Measurements from ENCODE around the gene PRRT3.

DNA sequence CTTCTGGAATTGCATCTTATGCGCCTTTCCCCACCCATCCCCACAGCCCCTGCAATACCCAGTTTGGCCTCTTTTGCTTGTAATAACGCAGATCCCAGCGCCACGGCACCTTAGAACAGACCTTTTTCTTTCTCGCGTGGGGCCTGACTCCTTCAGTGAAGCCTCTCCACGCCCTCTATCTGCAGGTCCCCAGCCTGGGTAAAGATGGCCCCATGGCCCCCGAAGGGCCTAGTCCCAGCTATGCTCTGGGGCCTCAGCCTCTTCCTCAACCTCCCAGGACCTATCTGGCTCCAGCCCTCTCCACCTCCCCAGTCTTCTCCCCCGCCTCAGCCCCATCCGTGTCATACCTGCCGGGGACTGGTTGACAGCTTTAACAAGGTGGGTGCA, 18.0 kb downstream of the PRRT3 start:
- TF ChIP-seq EP300 (IDR thresholded peaks at IDR 0.05; ENCODE audit: low read depth in 2 of 2, low read length in 2 of 2) (no peak), EP300 (CRISPR knock-in tag; IDR thresholded peaks at IDR 0.05; ENCODE audit: borderline replicate concordance) (no peak), KAT7 (CRISPR knock-in tag; IDR thresholded peaks at IDR 0.05; ENCODE audit: borderline replicate concordance) (no peak), HOXA9 (CRISPR knock-in tag; IDR thresholded peaks at IDR 0.05; ENCODE audit: borderline replicate concordance) (no peak), ZKSCAN1 (IDR thresholded peaks at IDR 0.05; ENCODE audit: low read length) (no peak), HNRNPH1 (optimal IDR thresholded peaks at IDR 0.05; ENCODE audit: low read depth, low read length) (no peak), AGO1 (IDR thresholded peaks at IDR 0.05; ENCODE audit: low read depth, low read length, poor library complexity, severe bottlenecking) (no peak), SMARCE1 (IDR thresholded peaks at IDR 0.05; ENCODE audit: borderline replicate concordance) (no peak), MAF1 (CRISPR knock-in tag; IDR thresholded peaks at IDR 0.05; ENCODE audit: borderline replicate concordance) (no peak), ZC3H4 (CRISPR knock-in tag; IDR thresholded peaks at IDR 0.05; ENCODE audit: borderline replicate concordance) (no peak), TCF12 (IDR thresholded peaks at IDR 0.05) (no peak), TCF12 (CRISPR knock-in tag; IDR thresholded peaks at IDR 0.05) (no peak), ZNF562 (CRISPR knock-in tag; IDR thresholded peaks at IDR 0.05; ENCODE audit: borderline replicate concordance) (no peak)
- TF ChIP-seq, protein P1, sequence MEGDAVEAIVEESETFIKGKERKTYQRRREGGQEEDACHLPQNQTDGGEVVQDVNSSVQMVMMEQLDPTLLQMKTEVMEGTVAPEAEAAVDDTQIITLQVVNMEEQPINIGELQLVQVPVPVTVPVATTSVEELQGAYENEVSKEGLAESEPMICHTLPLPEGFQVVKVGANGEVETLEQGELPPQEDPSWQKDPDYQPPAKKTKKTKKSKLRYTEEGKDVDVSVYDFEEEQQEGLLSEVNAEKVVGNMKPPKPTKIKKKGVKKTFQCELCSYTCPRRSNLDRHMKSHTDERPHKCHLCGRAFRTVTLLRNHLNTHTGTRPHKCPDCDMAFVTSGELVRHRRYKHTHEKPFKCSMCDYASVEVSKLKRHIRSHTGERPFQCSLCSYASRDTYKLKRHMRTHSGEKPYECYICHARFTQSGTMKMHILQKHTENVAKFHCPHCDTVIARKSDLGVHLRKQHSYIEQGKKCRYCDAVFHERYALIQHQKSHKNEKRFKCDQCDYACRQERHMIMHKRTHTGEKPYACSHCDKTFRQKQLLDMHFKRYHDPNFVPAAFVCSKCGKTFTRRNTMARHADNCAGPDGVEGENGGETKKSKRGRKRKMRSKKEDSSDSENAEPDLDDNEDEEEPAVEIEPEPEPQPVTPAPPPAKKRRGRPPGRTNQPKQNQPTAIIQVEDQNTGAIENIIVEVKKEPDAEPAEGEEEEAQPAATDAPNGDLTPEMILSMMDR (CRISPR knock-in tag; IDR thresholded peaks at IDR 0.05) = no peak; the same call in 1 of the 2 replicates

All from HepG2 (cell line).